ENCODE data around the gene DMRTC1B.
"Not testable (repeated sequence)": the region's sequence is repeated elsewhere in the genome, so short reads cannot be mapped to it uniquely, and the experiment has no call there.

DMRTC1B gene

DNA sequence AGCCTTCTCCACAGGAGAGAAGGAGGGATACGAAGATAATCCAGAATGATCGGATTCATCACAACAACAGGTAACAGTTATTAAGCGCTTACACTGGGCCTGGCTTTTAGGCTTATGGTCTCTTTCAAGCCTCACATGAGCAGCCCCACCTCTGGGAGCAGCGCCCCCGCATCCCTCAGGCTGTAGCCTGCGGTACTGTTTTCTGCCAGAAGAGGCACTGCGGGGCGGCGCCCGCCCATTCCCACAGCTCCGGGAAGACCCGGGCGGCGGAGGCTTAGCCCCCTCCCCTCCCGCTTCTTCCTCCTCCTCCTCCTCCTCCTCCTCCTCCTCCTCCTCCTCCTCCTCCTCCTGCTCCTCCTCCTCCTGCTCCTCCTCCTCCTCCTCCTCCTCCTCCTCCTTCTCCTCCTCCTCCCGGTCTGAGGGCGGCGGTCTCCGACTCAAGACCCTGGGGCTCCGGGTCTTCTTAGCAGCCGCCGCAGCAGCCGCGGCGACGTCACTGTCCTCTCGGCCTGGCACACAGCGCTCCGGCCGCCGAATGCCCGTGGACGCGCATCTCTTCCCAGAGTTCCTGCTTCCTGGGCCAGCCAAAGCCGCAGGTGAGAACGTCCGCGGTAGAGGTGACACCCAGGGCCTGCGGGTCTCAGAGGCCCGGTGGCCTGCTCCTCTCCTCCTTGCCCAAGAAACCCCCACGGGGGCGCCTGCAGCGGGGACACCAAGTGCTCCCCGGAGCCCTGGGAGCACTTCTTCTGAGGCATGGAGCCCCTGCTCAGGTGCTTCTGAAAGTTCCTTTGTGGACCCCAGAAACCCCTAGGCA lies at the start of gene DMRTC1B:
Gene DMRTC1B, plus strand, starts transcription at position 238 of the 814 bp plus-strand sequence. CDS start 68,246 bp downstream, outside the sequence.
- DNase-seq, result not testable (repeated sequence)

DNA sequence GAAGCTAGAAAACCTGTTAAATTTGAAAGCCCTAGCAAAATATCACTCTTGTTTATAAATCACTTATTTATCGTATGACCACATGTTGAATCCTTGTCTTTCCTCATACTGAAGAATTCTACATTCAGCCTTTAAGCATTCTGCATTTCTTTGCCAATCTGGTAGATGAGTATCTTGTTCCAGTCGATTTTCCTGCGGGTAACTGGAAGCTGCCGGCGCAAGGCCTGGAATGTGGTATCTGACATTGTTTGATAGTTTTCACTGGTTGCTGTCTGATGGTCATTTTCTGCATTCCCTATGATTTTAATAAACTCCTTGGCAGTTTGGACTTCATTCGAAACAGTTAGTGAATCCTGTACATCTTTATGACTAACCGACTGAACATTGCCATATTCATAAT lies 48.8 kb upstream of the DMRTC1B start:
- no peak for DNase-seq

DNA sequence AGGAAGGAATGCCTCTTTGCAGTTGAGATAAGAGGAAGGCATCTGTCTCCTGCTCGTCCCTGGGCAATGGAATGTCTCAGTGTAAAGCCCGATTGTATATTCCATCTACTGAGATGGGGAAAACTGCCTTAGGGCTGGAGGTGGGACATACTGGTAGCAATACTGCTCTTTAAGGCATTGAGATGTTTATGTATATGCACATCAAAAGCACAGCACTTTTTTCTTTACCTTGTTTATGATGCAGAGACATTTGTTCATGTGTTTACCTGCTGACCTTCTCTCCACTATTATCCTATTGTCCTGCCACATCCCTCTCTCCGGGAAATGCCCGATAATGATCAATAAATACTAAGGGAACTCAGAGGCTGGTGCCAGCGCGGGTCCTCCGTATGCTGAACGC lies 43.1 kb upstream of the DMRTC1B start:
- DNase-seq, result not testable (repeated sequence)

GRCh38 chrX:72735561-72735960 lies 41.1 kb upstream of the DMRTC1B start:
- no peak for DNase-seq

DNA sequence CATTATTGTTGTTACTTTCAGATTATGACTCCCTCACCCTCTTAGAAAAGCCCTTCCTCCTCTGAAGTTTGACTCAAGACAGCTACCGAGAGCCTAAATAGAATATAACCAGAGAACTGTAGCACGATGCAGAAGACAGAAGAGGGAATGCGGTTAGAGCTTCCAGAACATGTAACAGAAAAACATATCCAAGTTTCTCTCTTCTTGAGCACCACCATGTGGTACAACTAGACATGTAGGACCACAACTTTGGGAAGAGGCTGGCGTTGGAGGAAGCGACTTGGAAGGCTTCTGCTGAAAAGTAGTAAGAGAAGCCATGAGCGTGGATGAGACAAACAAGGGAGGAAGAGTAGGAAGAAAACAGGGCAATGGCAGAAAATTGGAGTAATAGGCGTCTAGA lies 31.1 kb upstream of the DMRTC1B start:
- not testable (repeated sequence) for DNase-seq

DNA sequence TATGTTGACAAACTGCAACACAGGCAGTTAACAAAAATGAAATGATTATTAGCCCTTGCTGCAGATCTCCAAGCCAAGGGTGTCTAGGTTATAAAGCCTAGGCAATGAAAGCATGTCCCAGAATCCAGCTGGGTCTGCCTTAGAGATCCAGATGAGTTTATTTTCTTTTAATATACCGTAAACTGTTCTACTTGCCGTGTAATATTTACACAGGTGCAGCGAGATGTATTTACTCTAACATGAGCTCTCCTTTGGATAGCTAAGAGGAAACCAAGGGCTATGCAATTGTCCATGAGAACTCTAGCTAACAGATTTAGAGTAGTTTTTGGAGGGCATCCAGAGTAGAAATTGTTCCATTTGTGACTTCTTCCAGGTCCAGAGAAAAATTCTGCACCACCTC lies 28.1 kb upstream of the DMRTC1B start:
- not testable (repeated sequence) for DNase-seq

GRCh38 chrX:72760454-72760853 lies 16.2 kb upstream of the DMRTC1B start:
- DNase-seq, result not testable (repeated sequence)

DNA sequence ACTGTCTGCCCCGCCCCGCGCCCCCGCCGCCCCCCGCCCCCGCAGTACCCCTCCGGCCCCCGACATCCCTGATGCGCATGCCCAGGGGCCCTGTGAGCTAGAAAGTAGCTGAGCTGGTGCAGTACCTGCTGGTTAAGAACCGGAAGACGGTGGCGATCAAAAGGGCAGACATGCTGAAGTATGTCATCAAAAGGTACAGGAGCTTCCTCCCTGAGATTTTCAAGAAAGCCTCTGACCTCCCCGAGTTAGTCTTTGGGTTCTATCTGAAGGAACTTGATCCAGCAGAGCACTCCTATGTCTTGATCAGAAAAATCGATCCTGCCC lies 739 bp downstream of the DMRTC1B start:
- DNase-seq, result not testable (repeated sequence)

DNA sequence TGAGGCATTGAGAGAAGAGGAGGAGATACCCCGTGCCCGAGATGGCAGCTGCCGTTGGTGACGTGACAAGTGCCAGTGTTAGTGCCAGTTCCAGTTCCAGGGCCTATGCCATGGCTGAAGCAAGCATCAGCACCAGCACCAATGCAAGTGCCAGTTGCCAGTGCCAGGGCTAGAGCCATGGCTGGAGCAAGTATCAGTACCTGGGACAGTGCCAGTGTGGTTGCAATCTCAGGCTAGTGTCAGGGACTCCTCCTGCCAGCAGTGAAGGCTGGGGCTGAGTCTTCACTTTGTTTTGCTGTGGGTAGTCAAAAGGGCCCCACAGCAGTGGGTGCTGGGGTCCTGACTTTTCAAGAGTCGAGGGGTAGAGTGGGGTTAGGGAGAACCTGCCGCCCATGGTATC lies 1.5 kb downstream of the DMRTC1B start:
- DNase-seq, result not testable (repeated sequence)

GRCh38 chrX:72782560-72782959 lies 5.9 kb downstream of the DMRTC1B start, which contains the start of gene FAM236B:
TSS of gene FAM236B (minus strand) at chrX:72782660. CDS start at chrX:72782560, 100 bp downstream.
- not testable (repeated sequence) for DNase-seq

GRCh38 chrX:72783365-72783936 lies 6.8 kb downstream of the DMRTC1B start:
- not testable (repeated sequence) for DNase-seq

- not testable (repeated sequence) for DNase-seq
Observed at GRCh38 chrX:72783964-72784363, 7.3 kb downstream of the DMRTC1B start.

DNA sequence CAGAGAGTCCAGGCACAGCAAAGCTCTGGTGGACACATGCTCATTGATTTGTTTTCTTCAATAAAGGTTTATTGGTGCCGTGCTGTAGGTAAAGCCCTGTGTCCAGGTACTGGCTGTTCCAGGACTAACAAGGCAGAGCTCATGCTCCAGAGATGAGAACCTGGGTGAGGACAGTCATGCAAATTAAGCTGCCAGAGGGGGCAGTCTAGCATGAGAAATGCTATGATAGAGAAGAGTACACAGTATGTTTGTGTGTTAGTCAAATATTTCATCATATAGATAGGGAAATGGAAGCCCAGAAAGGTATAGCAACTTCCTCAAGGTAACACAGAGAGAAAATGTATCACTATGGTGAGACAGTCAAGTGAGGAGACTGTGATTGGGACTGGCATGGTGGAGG lies 11.5 kb downstream of the DMRTC1B start:
- DNase-seq, result not testable (repeated sequence)

- not testable (repeated sequence) for DNase-seq
Observed at GRCh38 chrX:72790390-72790789, 13.7 kb downstream of the DMRTC1B start.

DNA sequence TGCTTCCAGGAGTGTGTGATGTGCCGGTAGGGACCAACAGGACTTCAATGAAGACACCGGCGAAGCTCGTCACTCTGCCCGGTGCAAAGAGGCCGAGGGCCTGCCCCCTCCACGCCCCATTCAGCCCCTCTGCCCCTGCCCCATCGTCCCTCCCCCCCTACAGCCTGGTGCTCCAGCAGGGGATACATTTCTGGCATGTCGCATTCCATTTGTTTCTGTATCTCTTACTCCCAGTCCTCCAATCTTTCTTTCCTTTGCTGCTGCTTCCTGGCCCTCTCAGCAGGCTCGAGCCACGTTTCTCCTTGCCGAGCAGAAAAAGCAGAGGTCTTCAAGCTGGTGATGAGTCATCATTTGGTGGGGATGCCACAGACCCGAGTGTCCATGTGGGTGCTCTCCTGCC lies 31.4 kb downstream of the DMRTC1B start, which contains the start of gene FAM236D:
Gene FAM236D, minus strand, starts transcription at position 101 of the 400 bp plus-strand sequence. Its CDS starts 100 bp downstream, at position 1.
- not testable (repeated sequence) for DNase-seq

DNA sequence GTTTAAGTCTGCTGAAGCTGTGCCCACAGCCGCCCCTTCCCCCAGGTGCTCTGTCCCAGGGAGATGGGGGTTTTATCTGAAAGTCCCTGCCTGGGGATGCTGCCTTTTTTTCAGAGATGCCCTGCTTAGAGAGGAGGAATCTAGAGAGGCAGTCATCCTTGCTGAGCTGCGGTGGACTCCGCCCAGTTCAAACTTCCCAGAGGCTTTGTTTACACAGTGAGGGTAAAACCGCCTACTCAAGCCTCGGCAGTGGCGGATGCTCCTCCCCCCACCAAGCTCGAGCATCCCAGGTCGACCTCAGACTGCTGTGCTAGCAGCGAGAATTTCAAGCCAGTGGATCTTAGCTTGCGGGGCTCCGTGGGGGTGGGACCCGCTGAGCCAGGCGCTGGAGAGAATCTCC lies 54.0 kb downstream of the DMRTC1B start:
- DNase-seq, result not testable (repeated sequence)

GRCh38 chrX:72837532-72837931 lies 60.8 kb downstream of the DMRTC1B start:
- not testable (repeated sequence) for DNase-seq

DNA sequence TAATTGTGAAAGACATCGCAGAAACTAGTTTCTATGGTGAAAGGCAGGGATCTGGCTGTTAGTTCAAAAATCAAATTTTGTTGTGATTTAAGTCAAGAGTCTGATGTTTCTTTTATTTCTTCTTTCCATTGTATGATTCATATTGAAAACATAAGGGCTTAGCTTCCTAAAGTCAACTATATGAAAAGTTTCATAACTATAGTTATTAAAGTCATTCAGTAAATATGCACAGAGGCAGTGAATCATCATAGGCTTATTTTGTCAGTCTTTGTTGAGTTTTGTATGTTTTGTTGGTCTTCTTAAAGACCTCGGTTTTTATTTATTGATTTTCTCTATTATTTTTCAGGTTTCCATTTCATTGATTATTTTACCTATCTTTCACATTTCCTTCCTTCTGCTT lies 106.2 kb downstream of the DMRTC1B start:
- DNase-seq, result not testable (repeated sequence)

GRCh38 chrX:72889740-72890139 lies 113.0 kb downstream of the DMRTC1B start:
- not testable (repeated sequence) for DNase-seq

Data from SHP77 (cell line).